ENCODE measurements around the gene CD93. TPM values are rescaled to one million over a fixed set of nuclear protein-coding genes. Genes with fewer than 3 reads are reported as not detected.

CD93 gene
- total RNA-seq, 1 donor from 2014 or later, result 139 TPM

DNA sequence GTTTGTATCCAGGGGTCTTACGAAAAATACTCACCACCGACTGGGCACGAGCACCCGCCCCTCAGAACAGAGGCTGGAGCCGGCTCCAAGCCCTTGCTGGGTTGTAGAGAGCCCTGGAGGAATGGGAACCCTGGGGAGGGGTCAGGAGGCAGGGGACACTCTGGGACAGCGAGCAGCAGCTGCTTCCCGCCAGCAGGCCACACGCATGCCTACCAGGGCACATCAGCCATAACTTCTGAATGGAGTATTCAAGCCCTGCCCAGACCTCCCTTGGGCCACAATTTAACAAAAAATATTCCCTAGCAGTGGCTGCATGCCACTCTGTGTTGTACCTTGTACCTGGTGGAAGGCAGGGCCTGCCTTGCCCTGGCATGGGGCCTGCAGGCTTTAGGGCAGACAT lies 31.6 kb upstream of the CD93 start:
- H3K36me3 Mint-ChIP-seq (ENCODE audit: low read depth, unreplicated experiment), result peaks cover 3% of the 10 kb centered on the region
- TF ChIP-seq, protein P1, sequence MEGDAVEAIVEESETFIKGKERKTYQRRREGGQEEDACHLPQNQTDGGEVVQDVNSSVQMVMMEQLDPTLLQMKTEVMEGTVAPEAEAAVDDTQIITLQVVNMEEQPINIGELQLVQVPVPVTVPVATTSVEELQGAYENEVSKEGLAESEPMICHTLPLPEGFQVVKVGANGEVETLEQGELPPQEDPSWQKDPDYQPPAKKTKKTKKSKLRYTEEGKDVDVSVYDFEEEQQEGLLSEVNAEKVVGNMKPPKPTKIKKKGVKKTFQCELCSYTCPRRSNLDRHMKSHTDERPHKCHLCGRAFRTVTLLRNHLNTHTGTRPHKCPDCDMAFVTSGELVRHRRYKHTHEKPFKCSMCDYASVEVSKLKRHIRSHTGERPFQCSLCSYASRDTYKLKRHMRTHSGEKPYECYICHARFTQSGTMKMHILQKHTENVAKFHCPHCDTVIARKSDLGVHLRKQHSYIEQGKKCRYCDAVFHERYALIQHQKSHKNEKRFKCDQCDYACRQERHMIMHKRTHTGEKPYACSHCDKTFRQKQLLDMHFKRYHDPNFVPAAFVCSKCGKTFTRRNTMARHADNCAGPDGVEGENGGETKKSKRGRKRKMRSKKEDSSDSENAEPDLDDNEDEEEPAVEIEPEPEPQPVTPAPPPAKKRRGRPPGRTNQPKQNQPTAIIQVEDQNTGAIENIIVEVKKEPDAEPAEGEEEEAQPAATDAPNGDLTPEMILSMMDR (IDR thresholded peaks at IDR 0.05; ENCODE audit: unreplicated experiment), result no peak

DNA sequence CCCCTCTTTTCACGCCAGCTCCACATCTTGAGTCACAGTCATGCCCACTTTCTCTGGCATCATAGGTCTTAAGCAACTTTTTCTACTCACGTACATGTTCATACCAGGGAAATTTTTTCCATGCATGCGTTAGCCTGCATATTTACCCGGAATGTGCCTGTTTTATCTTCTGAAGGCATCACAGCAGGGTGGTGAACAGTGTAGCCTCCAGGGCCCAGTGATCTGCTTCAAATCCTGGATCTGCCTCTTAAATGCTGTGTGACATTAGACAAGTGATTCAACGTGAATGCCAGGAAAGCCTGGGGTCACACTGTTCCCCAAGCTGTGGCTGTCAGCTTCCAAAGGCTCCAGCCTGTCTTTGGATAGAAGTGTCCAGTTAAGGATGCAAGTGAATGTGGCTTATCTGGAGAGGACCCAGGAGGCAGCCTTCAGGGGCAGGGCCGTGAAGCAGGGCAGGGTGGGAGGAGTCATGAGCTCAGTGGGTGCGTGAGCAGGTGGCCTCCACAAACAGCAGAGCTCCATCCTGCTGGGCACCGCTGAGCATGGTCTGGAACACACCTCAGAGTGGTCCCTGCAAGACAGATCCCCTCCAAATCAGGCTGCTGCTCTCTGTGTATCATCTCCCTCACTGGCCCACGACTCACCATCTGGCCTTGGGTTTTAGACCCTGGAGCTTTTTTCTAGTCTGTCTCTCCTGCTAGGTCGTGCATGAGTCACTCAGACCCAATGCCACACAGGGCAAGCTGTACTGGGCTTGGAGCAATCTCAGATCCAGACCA lies 30.4 kb upstream of the CD93 start:
- H3K9me3 Mint-ChIP-seq (ENCODE audit: unreplicated experiment), result no peaks in the 10 kb centered on the region
- peaks cover 44% of the 10 kb centered on the region for H3K4me1 Mint-ChIP-seq (ENCODE audit: unreplicated experiment)
- H3K27me3 Mint-ChIP-seq (ENCODE audit: unreplicated experiment), result peaks cover 2% of the 10 kb centered on the region
- peaks cover 3% of the 10 kb centered on the region for H3K36me3 Mint-ChIP-seq (ENCODE audit: low read depth, unreplicated experiment)
- DNase-seq (ENCODE audit: low spot score), result no peak
- TF ChIP-seq, protein P1 (IDR thresholded peaks at IDR 0.05; ENCODE audit: unreplicated experiment), result no peak
- H3K27ac Mint-ChIP-seq (ENCODE audit: unreplicated experiment), result no peak overlapping the region
- no peak overlapping the region for H3K4me3 Mint-ChIP-seq (ENCODE audit: unreplicated experiment)

More for the DNA sequence above, 31.6 kb upstream of the CD93 start:
- Mint-ChIP-seq H3K4me1 (ENCODE audit: unreplicated experiment) (peaks cover 45% of the 10 kb centered on the region), H3K4me3 (ENCODE audit: unreplicated experiment) (no peak overlapping the region), H3K27ac (ENCODE audit: unreplicated experiment) (no peak overlapping the region), H3K27me3 (ENCODE audit: unreplicated experiment) (peaks cover 2% of the 10 kb centered on the region), H3K9me3 (ENCODE audit: unreplicated experiment) (no peaks in the 10 kb centered on the region)
- no peak for DNase-seq (ENCODE audit: low spot score)

DNA sequence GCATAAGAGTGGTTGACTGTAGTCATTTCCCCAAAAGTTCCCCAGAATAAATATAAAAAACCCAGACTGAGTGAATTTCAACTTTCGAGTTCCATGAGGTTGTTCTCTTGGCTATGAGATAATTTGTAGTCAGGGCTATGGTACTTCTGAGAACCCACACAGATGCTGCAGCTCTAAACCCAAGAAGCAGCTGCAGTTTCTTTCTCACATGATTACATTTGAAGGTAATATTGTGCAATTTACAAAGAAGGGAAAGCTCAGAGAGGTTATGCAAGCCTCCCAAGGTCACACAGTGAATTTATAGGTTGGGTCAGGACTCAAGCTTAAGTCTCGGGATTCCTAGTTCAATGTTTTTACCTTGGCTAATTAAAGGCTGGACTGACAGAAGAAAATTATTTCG lies 29.7 kb upstream of the CD93 start:
- H3K9me3 Mint-ChIP-seq (ENCODE audit: unreplicated experiment), result no peaks in the 10 kb centered on the region
- peaks cover 3% of the 10 kb centered on the region for H3K36me3 Mint-ChIP-seq (ENCODE audit: low read depth, unreplicated experiment)
- peaks cover 40% of the 10 kb centered on the region for H3K4me1 Mint-ChIP-seq (ENCODE audit: unreplicated experiment)
- TF ChIP-seq, protein P1 (IDR thresholded peaks at IDR 0.05; ENCODE audit: unreplicated experiment), result no peak
- peaks cover 2% of the 10 kb centered on the region for H3K27me3 Mint-ChIP-seq (ENCODE audit: unreplicated experiment)
- no peak overlapping the region for H3K27ac Mint-ChIP-seq (ENCODE audit: unreplicated experiment)
- H3K4me3 Mint-ChIP-seq (ENCODE audit: unreplicated experiment), result no peak overlapping the region
- no peak for DNase-seq (ENCODE audit: low spot score)

DNA sequence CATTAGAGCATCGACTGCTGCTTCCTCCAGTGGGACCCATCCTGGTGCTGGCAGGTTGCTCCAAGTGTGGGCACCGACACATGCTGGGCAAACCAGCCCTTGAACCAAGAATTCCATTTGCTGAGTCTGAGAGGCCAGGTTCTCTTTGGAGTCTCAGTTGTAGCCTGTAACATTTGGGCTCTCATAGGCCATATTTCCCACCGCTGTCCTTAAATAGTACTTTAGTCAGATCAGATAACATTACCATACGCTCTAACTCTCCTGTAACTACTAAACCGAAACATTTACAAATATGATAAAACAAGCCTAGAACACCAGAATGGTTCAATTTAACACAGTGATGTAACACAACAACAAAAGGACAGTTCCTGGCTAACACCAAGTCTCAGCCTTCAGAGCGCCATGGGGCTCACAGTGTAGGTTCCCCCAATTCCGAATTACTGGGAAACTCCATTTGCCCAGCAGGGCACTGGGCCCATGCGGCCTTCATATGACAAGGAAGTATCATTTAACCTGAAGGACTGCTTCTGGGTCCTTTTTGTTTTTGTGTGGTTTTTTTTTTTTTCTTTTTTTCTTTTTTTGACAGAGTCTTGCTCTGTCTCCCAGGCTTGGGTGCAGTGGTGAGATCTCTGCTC lies 28.4 kb upstream of the CD93 start:
- Mint-ChIP-seq H3K36me3 (ENCODE audit: low read depth, unreplicated experiment) (peaks cover 3% of the 10 kb centered on the region), H3K27ac (ENCODE audit: unreplicated experiment) (no peak overlapping the region), H3K27me3 (ENCODE audit: unreplicated experiment) (peaks cover 6% of the 10 kb centered on the region), H3K4me1 (ENCODE audit: unreplicated experiment) (peaks cover 31% of the 10 kb centered on the region), H3K9me3 (ENCODE audit: unreplicated experiment) (no peaks in the 10 kb centered on the region), H3K4me3 (ENCODE audit: unreplicated experiment) (no peak overlapping the region)
- TF ChIP-seq, protein P1 (IDR thresholded peaks at IDR 0.05; ENCODE audit: unreplicated experiment), result no peak
- no peak for DNase-seq (ENCODE audit: low spot score)

DNA sequence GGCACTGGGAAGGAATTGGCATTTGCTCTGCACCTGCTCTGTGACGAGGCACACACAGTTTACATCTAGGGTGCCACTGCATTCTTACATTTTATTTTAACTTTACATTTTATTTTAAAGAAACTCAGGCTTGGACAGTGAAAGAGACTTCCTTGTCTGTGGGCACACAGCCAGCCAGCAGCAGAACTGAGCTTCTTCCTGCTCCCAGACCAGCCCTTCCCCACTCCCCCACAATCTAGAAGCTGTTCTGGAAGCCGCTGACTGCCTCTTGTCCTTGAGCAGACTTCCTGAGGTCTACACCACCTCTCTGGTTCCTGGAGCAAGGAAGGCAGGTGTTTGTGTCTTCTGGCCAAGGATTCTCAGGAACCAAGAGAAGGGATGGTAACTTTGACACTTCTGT lies 27.9 kb upstream of the CD93 start:
- DNase-seq (ENCODE audit: low spot score), result no peak
- Mint-ChIP-seq H3K4me1 (ENCODE audit: unreplicated experiment) (peaks cover 28% of the 10 kb centered on the region), H3K4me3 (ENCODE audit: unreplicated experiment) (no peak overlapping the region), H3K27ac (ENCODE audit: unreplicated experiment) (no peak overlapping the region), H3K27me3 (ENCODE audit: unreplicated experiment) (peaks cover 6% of the 10 kb centered on the region), H3K36me3 (ENCODE audit: low read depth, unreplicated experiment) (peaks cover under 1% of the 10 kb centered on the region), H3K9me3 (ENCODE audit: unreplicated experiment) (no peaks in the 10 kb centered on the region)
- TF ChIP-seq, protein P1 (IDR thresholded peaks at IDR 0.05; ENCODE audit: unreplicated experiment), result no peak

Measured in endothelial cell (in vitro differentiated cells).